Measurements from ENCODE around the gene GRID1. TPM values are rescaled to one million over a fixed set of nuclear protein-coding genes. Genes with fewer than 3 reads are reported as not detected.

GRID1 gene
- total RNA-seq, 1 experiment from 2014 or later, result 0.05 TPM

DNA sequence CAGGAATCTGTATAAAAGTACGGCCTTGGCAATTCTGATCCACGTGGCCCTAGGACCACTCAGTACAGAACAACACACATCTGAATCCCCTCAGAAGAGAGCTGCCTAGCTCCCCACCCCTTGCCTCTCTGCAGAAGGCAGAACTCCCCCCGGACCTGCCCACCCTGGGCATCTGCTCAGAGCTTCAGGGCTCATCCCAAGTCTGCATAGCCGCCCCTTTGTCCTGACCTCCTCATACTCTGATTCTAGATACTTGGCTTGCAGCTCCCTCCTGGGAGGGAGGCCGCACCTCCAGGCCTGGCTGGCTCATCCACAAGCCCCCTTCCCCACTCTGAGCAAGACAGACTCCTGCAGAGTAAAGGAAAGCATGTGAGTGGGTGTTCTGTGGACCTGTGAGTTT, 49.6 kb downstream of the GRID1 start:
- no peak for DNase-seq (ENCODE audit: extremely low read depth, low read depth)

DNA sequence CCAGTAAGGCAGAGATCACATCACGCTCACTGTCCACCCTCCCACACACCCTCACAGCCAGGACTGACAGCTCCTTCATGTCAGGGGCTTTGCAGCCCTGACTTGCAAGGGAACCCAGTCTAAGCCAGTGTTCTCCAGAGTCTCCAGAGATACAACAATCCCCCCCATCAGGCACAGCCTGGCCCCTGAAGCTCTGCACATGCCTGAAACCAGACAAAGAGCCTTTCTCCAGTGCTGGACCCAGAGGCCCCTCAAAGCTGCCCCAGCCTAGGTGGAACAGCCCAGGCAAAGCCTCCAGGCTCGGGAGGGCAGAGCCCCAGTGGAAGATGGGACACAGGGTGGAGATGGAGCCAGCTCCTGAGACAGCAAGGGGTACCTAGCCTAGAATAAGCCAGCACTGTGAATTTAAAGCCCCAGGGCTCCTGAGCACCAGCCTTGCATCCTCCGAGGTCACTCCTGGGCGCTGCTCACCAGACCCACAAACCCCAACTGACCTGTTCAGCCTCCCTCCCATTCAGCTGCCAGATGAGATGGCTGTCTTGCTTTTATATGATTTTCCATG, 50.2 kb downstream of the GRID1 start:
- no peak for DNase-seq (ENCODE audit: extremely low read depth, low read depth)

DNA sequence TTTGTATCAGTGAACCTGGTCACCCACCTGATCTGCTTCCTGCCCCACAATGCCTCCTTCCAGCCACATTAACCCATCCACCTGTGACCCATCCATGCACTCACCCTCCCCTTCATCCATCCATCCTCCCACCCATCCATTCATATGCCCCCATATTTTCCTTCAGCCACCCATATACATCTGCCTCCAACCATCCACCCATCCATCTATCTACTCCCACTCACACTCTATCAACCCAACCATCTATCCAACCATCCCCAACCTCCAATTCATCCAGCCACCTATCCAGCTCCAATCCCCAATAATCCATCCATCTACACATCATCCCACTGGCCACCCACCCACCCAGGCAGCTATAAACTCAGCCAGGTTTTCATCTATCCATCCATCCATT, 51.0 kb downstream of the GRID1 start:
- DNase-seq (ENCODE audit: extremely low read depth, low read depth), result no peak

DNA sequence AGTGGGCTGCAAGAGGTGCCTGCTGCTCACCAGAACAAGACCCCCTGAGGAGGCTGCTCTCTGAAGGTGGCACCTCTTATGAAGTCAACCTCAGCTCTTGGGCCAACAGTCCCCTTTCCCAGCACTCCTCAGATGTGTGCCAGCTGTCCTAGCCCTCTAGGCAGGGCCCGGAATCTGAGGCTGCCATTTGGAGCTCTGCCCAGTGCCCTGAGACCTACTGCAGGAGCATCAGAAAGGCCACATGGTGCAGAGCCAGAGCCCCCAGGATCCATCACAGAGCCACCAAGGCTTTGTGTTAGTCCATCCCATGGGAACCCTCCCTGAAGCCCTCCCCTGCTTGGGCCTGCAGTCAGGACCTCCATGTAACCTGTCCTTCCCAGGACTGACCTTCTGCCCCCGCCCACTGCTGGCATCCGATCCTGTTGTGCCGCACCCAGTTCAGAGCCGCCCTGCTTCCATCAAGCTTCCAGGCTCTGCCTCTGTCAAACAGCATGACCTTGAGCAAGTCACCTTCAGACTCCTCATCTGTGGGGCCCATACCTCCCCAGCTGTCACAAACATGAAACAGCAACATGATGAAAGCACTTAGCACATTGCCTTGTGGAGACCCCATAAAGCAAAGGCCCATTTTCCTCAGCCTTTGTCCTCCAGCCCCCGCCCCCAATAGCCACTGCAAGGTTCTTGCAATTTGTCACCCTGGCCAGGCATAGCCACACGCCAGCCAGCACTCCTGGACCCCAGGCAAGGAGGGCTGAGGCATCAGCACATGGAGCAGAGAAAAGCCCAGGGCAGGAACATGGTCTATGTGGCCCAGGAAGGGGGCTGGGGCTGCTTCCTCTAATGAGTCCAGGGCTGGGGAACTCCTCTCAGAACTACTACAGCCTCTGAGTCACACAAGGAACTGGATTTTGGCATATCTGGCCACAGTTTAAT, 51.7 kb downstream of the GRID1 start:
- no peak for DNase-seq (ENCODE audit: extremely low read depth, low read depth)

DNA sequence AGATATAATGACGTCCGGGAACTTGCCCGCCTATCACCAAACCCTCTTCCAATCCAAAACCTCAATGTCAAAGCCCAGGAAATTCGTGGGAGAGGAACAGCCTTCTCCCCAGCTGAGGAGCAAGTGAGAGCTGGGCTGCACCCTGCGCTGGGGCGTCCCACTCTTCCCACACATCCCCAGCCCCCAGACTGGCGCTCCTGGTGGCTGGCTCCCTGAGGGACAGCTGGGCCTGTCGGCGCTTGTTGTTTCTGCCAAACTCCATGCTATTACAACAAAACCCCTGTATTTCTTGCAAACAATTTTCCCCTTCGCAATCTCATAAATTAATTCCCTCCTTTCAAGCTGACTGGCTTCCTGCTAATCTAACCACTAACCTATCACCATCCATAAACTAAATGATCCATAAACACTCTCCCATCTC, 53.0 kb downstream of the GRID1 start:
- no peak for DNase-seq (ENCODE audit: extremely low read depth, low read depth)

DNA sequence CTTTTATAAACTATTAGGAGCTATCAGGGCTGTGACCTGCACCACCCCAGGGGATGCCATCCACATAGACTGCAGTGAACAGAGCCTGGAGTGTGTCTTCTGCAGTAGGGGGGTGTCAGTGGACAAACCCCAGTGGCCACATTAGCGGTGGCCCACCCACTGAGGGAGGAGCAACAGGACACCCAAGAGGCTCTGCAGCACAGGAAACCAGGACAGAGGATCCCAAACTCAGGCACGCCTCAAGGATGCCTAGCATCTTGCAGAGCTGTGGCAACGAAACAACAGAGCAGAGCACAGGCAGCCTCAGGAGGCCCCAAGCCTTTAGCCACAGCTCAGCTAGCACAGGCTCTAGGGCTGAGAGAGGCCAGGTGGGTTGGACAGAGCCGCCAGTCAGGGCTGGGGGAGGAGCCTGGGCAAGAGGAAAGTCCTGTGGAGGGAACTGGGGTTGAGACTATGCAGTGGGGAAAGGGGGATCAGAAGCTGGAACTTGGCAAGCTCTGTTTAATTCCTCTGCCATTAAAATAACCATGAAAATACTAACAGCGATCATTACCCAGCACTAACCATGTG, 53.8 kb downstream of the GRID1 start:
- no peak for DNase-seq (ENCODE audit: extremely low read depth, low read depth)

DNA sequence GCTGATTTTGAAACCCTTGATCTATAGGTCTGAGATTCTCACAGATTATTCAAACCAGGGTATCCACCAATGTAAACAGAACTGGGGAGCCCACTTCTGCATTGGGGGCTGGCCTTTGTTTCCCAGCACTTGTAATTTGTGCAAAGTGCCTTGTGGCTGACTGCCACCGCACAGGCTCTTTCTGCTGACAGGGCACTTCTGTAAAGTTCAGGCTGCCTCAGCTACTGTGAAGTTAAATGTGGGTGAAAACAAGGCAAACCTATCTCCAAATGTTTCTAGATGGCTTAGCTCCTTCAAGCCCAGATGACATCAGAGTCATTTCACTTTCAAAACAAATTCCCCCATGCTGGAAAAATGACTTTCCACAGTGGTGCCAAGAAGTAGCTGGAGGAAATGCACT, 54.7 kb downstream of the GRID1 start:
- DNase-seq (ENCODE audit: extremely low read depth, low read depth), result no peak

DNA sequence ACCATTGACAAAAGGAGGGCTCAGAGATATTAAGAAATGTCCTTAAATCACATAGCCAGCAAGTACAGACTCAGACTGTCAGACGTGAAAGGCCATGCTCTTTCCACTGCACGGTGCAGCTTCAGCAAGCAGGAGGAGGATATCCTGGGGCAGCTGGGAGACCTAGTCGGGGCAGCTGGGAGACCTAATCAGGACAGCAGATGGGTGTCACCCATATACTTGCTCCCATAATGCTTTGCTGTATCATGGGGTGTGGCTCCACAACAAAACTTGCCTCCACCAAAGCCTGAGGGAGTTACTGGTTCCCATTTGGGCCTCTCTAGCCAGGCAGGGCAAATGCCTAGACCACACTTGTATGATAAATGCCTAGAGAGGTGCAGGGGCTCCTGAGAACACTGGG, 55.4 kb downstream of the GRID1 start:
- no peak for DNase-seq (ENCODE audit: extremely low read depth, low read depth)

DNA sequence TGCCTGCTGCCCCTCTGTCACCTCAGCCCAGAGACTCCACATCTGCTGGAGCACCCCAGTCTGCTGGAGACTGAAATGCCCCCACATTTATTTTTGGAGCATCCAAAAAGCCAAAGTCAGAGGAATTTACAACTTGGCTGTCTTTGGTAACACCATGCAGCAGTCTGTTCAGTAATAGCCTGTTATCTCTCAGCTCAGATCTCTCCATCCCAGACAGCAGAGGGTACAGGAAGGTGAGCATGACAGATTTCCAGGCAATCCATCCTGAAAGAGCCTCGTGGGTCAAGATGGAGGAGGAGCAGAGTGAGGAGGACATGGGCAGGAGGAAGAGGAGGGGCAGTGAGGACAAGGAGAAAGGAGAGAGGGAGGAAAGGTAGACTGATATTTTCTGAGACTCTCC, 55.9 kb downstream of the GRID1 start:
- no peak for DNase-seq (ENCODE audit: extremely low read depth, low read depth)

DNA sequence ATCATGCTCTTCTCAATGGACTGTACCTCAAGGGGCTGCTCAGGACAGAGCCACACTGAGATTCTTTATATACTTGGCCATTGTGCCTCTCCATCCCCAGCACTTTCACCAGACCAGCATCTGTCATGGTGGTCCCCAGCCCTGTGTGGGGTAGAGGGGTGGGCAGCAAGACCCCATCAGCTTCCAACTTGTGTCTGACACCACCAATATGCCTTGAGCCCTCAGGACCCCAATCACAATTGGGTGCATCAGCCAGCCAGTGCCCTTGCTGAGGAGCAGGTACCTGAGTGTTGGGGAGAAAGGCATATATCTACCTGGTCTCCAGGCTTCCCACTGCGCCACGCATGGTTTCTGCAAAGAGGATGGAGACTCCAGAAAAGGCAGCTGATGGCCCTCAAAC, 56.3 kb downstream of the GRID1 start:
- no peak for DNase-seq (ENCODE audit: extremely low read depth, low read depth)

DNA sequence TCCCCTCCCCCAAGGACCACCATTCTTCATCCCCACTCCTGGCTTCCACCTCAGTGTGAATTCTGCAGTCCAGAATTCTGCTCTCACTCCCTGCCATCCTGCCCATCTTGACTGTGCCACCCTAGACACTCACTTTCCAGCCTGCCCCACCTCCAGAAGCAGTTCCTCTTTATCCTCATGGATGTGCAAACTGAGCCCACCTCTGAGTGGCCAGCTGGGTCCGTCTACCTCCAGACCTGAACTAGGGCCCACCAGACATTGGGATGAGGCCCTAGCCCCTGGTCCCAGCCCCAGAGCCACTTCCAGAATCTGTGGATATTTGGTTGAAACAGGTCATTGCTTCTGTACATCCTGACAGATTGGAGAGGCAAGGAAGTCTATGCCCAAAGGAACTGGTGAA, 58.5 kb downstream of the GRID1 start:
- no peak for DNase-seq (ENCODE audit: extremely low read depth, low read depth)

DNA sequence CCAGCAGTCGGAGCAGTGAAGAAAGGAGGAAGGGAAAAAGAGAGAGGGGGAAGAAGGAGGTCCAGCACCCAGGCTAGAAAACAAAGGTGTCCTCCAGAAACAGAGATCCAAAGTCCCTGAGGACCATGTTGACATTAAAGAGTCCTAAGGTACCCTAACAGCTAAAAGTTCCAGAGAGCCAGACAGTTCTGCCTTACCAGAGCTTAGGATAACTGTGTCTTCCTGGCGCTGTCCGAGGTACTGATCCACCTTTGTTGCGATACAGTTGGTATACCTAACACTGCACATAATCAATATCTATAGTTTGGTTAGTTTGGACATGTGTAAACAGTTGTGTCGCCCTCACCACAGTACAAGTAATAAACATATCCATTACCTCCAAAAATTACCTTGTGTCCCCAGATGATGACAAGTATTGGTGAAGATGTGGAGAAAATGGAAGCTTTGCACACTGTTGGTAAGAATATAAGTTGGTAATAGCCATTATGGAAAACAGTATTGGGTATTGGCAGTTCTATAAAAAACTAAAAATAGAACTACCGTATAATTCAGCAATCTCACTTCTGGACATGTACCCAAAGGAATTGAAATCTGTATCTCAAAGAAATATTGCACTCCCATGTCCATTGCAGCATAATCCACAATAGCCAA, 59.8 kb downstream of the GRID1 start:
- DNase-seq (ENCODE audit: extremely low read depth, low read depth), result peak; percentile 15

DNA sequence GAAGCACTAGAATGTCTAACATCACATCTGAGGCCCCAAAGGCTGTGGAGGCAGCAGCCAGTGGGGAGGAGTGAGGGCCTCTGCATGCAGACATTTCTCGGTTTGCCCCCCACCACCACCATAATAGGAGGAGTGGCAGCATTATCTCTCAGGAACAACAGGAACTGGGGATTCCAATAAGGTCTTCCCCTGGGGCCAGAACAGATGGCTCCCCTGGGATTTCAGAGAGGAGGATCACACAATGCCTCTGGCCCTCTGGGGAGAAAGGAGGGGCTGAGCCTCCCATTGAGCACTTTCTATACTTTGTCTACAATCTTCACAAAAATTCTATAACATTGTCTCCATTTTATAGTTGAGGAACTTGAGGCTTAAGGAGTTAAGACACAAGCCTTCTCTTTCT, 61.1 kb downstream of the GRID1 start:
- no peak for DNase-seq (ENCODE audit: extremely low read depth, low read depth)

DNA sequence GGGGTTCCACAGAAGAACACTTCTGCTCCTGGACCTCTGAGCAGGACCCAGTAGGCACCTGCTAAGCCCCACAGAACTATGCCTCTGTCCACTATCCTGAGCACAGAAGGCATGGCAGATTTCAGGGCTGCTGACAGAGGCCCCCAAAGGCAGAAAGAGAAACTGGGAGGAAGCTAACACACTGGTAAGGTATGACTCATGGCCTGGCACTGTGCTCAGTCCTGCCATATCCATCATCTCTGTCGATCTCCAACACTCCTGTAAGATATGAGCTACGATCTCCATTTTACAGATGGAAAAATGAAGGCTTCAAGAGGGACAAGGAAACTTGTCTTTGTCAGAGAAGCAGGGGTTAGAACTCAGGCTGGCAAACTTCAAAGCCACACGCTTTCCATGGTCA, 62.2 kb downstream of the GRID1 start:
- no peak for DNase-seq (ENCODE audit: extremely low read depth, low read depth)

DNA sequence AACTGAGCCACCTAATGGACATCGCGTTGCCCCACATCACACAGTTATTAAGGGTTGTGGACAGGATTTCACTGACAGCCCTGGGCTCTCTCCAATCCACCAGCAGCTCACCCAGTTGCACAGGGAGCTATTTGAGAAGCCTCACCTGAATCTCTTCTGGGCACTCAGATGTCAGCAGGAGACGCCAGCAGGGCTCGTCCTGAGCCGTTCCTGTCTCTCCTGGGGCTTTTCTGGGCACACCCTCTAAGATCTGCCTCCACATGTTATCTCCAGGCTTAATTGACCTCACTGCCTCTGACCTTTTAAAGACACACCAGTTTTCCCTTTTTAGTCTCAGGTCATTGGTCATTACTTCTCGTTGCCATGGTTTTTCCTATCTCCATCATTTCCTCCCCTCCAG, 63.0 kb downstream of the GRID1 start:
- no peak for DNase-seq (ENCODE audit: extremely low read depth, low read depth)

DNA sequence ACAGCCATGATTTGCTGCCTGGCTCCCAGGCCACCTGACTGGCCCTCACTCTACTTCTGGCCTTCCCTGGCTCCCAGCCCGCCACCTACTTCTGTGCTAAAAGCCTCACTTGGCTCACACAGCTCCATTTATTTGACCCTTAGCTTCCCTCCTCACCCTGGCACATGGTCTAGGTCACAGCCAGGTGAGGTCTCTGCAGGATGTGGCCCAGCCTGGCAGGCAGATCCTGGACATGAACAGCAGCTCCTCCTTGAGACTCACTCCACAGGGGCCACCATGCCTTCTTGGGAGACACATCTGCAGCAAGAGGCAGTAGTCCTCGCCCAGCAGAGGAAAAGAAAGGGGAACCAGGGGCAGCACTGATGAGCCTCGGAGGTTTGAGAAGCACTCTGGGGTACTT, 64.6 kb downstream of the GRID1 start:
- no peak for DNase-seq (ENCODE audit: extremely low read depth, low read depth)

DNA sequence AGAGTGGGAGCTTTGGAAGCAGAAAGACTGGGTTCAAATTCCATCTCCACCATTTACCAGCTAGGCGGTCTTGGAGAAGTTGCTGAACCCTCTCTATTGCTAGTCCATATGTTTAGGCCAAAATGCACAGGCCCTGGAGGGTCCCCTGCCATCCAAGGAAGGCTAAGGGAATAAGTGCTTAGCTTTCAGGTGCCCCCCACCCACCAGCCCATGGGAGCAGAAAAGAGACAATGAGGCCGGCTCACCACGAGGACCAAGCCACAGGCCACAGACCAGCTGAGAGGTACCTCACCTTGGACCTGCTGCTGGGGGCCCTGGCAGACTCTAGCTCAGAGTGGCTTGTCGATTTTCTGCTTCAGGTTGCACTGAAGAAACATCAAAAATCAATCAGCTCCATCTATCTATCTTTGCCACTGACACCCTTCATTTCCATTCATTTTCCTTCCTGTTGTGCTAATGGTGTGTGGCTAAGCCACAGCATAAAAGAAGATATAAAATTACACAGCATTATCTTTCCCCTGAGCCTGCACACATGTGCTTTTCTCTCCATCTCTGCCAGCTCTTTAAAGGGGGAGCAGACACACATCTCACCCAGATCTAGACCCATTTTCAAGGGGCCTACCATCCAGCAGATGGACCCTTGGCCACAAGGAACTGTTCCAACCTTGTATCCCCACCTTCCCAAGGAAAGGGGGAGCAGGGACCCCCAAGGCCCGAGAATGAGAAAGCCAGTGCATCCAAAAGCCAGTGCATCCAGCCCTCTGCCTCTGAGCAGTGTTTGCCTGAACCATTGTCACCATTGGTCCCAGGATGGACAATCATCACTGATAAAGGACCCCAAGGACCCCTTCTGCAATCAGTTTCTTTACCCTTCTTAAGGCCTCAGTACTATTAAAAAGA, 65.4 kb downstream of the GRID1 start:
- no peak for DNase-seq (ENCODE audit: extremely low read depth, low read depth)

DNA sequence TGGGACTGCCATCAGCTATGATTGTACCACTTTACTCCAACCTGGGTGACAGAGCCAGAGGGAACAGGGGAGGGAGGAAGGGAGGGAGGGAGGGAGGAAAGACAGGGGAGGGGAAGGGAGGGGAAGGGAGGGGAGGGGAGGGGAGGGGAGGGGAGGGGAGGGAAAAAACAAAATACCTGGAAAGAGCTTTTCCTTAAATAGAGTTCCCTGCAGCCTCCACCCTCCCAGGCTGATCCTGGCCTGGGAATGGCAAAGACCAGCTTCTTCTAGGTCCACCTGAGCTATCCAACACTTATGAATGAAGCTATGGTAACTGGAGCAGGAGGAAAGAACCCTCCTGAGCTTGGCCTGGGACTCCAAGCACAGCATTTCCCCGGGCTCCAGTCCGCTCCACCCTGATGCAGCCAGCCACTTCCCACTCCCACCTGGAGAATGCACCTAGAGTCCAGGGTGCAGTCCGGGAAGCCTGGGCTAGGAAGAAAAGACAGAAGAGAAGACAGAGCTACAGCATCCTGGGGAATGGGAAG, 66.1 kb downstream of the GRID1 start:
- DNase-seq (ENCODE audit: extremely low read depth, low read depth), result no peak

DNA sequence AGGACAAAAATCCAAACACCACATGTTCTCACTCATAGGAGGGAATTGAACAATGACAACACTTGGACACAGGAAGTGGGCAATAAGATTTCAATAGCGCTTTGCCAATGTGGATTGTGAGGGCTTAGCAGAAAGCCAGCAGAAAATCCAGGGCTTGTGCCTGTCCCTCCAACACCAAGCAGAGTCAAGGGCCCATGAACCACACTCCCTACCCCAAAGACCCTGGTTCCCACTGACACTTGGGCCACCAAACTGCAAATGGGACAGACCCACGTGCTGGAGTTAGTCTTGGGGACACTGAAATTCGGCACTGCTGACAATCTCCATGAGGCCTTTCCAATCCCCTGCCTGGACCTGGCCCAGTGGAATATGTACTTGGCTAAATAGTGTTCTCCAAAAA, 67.0 kb downstream of the GRID1 start:
- DNase-seq (ENCODE audit: extremely low read depth, low read depth), result no peak

DNA sequence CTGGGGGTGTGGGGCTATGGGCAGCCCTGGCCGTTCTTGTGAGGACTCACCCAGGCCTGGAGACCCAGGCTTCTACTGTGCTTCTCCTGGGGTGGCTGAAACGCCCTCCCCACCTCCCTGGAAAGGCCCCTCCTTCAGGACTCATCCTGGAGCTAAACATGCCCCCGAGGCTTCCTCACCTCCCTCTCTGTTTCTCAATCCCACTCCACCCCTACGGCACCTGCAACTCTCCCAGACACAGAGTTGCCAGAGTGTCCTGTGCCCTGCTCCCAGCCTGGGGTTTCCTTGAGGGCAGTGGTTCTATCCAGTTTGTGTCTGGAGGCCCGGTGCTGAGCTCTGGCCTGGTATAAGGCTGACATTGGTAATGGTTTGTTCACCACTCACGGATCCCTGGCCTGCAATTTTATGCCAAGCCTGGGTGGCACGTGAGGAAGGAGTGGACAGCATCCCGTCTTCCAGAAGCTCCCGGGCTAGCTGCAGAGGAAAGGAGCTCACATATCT, 68.0 kb downstream of the GRID1 start:
- no peak for DNase-seq (ENCODE audit: extremely low read depth, low read depth)

All from NCI-H460 (cell line).